Muscle of leg (tissue), 11 donors: Measurements from ENCODE around the gene HEATR5B. TPM values are rescaled to one million over a fixed set of nuclear protein-coding genes. Genes with fewer than 3 reads are reported as not detected.
"Not testable (repeated sequence)": the region's sequence is repeated elsewhere in the genome, so short reads cannot be mapped to it uniquely, and the experiment has no call there.

ENCODE experiments used
- DNase-seq: peaks from one replicate; pipeline ENCODE4 v3.0.0; 2013
- H3K27ac ChIP-seq: one replicate; pipeline ENCODE4 v1.5.1; 2013; ENCODE audit warnings: mild to moderate bottlenecking, low read length, control low read depth
- H3K27me3 ChIP-seq: one replicate; pipeline ENCODE4 v1.6.1; 2013; ENCODE audit warnings: low read length; ENCODE audit not compliant: control insufficient read depth, insufficient read depth
- H3K36me3 ChIP-seq: one replicate; pipeline ENCODE4 v1.6.1; 2013; ENCODE audit warnings: low read length; ENCODE audit not compliant: control insufficient read depth, insufficient read depth
- H3K4me1 ChIP-seq: one replicate; pipeline ENCODE4 v1.6.1; 2013; ENCODE audit warnings: low read length; ENCODE audit not compliant: control insufficient read depth, insufficient read depth
- H3K4me3 ChIP-seq: one replicate; pipeline ENCODE4 v1.5.1; 2013; ENCODE audit warnings: low read length, control low read depth
- H3K9me3 ChIP-seq: replicated peaks from 2 replicates; pipeline ENCODE4 v1.6.1; 2013; ENCODE audit warnings: low read depth, low read length; ENCODE audit not compliant: control insufficient read depth
- WGBS: methylation state at CpG from one replicate; pipeline ENCODE4 v1.1.5; 2013; ENCODE audit warnings: missing lambda C conversion rate; ENCODE audit not compliant: insufficient coverage; 5-methylcytosine and 5-hydroxymethylcytosine counted together
- polyA plus RNA-seq, 8 donors: library from polyadenylated mRNA; unstranded; fragments of 120-200 nt; gene quantifications; one replicate each; pipeline versions ENCODE4 v1.2.1 to v1.2.3, GENCODE V29; 2013; ENCODE audit warnings: inconsistent platforms in 1 of 8, low replicate concordance in 1 of 8; ENCODE audit not compliant: insufficient read length in 8 of 8, insufficient read depth in 1 of 8
- total RNA-seq: library from RNA; stranded (reverse); fragments of 120-200 nt; gene quantifications from one replicate; pipeline ENCODE4 v1.2.4, GENCODE V29; 2013

The HEATR5B gene
- total and polyA plus RNA-seq, 9 donors = 10.2 to 14.7 (median 11.5) TPM

DNA sequence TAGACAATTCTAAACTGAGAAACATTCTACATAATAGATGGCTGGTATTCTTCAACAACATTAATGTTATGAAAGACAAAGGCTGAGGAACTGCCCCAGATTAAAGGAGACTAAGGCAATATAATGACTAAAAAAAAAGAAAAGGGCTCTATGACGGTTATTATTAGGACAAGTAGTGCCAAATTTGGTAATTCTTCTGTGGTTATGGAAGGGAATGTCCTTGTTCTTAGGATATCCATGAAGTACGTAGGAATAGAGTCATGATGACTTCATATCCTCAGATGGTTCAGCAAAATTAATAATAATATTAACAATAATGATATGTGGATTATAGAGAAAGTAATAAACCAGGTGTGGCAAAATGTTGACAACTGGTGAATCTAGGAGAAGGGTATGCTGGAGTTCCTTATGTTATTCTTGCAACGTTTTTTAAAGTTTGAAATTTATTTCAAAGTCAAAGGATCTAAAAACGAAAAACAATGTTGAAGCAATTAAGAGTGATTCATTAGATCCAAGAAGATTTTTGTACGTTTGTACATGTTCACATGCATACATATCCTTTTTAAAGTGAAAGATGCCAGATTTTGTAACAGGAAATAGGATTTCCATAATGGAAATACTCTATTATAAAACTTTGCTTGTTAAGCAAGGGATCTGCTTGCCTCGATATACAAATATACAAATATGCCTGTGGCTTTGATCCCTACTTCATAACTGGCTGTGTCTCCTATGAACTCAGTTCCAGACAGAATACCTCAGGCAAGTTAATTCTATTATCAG, 90.1 kb downstream of the HEATR5B start:
- Histone ChIP-seq H3K36me3 (peaks cover 3% of the 10 kb centered on the region), H3K9me3 (no peaks in the 10 kb centered on the region), H3K27me3 (no peaks in the 10 kb centered on the region), H3K4me1 (no peaks in the 10 kb centered on the region), H3K27ac (no peak overlapping the region), H3K4me3 (no peak overlapping the region)
- no peak for DNase-seq
- 83% methylated on average over 1 of the region's 6 CpGs for WGBS

DNA sequence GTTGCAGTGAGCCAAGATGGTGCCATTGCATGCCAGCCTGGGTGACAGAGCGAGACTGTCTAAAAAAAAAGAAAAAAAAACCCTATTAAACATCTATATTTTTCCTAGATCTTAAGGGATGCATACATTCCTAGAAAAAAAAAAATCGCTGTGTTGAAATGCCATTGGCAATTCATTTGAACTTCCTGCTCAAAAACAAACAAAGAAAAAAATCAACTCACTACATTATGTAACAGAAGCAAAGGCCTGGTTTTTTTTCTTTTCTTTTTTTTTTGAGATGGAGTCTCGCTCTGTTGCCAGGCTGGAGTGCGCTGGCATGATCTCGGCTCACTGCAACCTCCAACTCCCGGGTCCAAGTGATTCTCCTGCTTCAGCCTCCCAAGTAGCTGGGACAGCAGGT, 96.2 kb downstream of the HEATR5B start:
- DNase-seq = no peak
- H3K4me1 ChIP-seq = no peaks in the 10 kb centered on the region
- no peak overlapping the region for H3K4me3 ChIP-seq
- WGBS = no CpG with 5 or more reads among the region's 6 CpGs
- H3K36me3 ChIP-seq = peaks cover 10% of the 10 kb centered on the region
- no peak overlapping the region for H3K27ac ChIP-seq
- H3K27me3 ChIP-seq = no peaks in the 10 kb centered on the region
- no peaks in the 10 kb centered on the region for H3K9me3 ChIP-seq

DNA sequence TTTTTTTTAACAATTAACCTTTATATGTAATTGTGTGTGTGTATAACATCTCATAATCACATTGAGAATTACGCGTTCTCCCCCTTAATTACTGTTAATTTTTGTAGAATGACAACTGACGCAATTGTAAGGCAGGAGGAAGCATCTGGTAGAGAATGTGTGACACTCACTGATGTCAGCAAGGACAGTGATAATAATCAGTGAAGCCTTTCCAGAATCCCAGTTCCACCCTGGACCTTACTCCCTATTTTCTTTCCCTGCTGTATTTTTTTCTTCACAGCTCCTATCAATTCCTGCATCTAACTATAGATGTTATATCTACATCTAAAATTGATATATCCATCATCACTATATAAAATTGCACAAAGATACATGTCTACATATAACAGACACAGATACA, 101.7 kb downstream of the HEATR5B start:
- Histone ChIP-seq H3K36me3 (peaks cover 15% of the 10 kb centered on the region), H3K4me1 (no peaks in the 10 kb centered on the region), H3K9me3 (peaks cover 3% of the 10 kb centered on the region), H3K27me3 (no peaks in the 10 kb centered on the region), H3K27ac (no peak overlapping the region), H3K4me3 (no peak overlapping the region)
- no peak for DNase-seq
- no CpG with 5 or more reads among the region's 3 CpGs for WGBS

DNA sequence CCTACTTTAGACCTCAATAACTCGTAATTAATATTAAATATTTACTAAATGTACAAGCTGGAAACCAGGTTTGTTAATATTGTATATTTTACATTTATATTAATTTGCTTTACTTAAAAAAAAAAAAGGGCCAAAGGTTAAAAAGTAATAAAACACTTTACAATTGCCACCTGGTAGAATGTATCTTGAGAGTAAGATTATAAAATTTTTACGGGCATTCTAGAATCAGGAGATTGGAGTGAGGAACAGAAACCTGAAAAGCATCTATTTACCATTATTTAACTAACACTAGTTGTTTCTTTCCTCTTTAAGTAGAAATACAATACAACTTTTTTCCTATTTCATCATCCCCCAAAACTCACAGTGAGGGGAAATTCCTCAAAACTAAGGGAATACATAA, 102.3 kb downstream of the HEATR5B start:
- peaks cover 12% of the 10 kb centered on the region for H3K36me3 ChIP-seq
- no CpG with 5 or more reads among the region's 2 CpGs for WGBS

DNA sequence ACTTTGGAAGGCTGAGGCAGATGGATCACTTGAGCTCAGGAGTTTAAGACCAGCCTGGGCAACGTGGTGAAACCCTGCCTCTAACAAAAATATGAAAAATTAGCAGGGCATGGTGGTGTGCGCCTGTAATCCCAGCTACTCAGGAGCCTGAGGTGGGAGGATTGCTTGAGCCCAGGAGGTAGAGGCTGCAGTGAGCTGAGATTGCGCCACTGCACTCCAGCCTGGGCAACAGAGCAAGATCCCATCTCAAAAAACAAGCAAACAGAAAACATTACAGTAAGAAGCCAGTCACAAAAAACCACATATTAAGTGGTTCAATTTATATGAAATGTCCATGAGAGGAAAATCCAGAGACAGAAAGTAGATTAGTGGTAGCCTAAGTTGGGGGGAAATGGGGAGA, 105.2 kb downstream of the HEATR5B start:
- not testable (repeated sequence) for DNase-seq, H3K27me3 ChIP-seq, H3K9me3 ChIP-seq, H3K27ac ChIP-seq, H3K36me3 ChIP-seq, H3K4me1 ChIP-seq, H3K4me3 ChIP-seq
- WGBS = 100% methylated on average over 1 of the region's 3 CpGs

More for the DNA sequence above, 102.3 kb downstream of the HEATR5B start:
- no peak overlapping the region for H3K4me3 ChIP-seq
- H3K27ac ChIP-seq = no peak overlapping the region
- no peaks in the 10 kb centered on the region for H3K27me3 ChIP-seq
- no peak for DNase-seq
- peaks cover 3% of the 10 kb centered on the region for H3K9me3 ChIP-seq
- no peaks in the 10 kb centered on the region for H3K4me1 ChIP-seq

DNA sequence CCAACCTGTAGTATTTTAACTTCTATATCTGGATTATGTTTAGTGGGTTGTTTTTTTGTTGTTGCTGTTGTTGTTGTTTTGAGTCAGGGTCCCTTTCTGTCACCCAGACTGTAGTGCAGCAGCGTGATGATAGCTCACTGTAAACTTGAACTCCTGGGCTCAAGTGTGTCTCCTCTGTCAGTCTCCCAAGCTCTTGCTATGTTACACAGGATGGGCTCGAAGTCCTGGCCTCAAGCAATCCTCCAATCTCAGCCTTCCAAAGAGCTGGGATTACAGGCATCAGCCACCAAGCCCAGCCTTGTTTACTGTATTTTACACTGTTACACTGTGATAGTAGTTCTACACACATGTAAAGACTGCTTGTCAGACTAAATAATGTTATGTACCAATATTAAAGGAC, 108.1 kb downstream of the HEATR5B start:
- no peak for DNase-seq
- Histone ChIP-seq H3K4me1 (no peaks in the 10 kb centered on the region), H3K36me3 (peaks cover 7% of the 10 kb centered on the region), H3K9me3 (peaks cover 3% of the 10 kb centered on the region), H3K4me3 (no peak overlapping the region), H3K27ac (no peak overlapping the region), H3K27me3 (no peaks in the 10 kb centered on the region)
- WGBS = 83% methylated on average over 1 of the region's 2 CpGs

DNA sequence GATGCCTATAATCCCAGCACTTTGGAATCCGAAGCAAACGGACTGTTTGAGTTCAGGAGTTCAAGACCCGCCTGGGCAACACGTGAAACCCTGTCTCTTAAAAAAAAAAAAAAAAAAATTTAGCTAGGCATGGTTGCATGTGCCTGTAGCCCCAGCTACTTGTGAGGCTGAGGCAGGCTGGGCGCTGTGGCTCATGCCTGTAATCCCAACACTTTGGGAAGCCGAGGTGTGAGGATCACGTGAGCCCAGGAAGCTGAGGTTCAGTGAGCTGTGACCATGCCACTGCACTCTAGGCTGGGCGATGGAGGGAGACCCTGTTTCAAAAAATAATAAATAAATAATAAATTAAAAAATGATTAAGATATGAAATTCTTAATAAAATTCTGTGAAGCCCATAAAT, 108.9 kb downstream of the HEATR5B start:
- no peak overlapping the region for H3K27ac ChIP-seq
- 86% methylated on average over 4 of the region's 8 CpGs for WGBS
- no peaks in the 10 kb centered on the region for H3K27me3 ChIP-seq
- DNase-seq = no peak
- H3K4me3 ChIP-seq = no peak overlapping the region
- no peaks in the 10 kb centered on the region for H3K4me1 ChIP-seq
- peaks cover 7% of the 10 kb centered on the region for H3K36me3 ChIP-seq
- H3K9me3 ChIP-seq = peaks cover 3% of the 10 kb centered on the region

DNA sequence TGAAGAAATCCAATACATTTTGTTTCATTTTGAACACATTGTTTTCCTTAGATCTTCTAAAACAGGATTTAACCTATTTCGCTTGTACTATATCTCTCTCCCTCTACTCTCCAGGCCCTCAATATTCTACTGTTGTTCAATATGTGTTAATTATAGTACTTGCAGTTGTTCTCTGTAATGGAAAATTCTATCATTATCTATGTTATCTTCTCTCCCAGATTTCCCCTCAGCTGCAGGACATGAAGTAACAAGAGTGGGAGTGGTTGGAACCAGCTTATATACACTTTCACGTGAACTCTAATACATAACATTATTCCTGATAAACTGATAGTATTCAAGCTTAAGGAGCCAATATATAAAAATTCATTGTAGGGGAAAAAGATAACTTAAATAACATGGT, 110.9 kb downstream of the HEATR5B start:
- H3K27me3 ChIP-seq = no peaks in the 10 kb centered on the region
- no peak overlapping the region for H3K4me3 ChIP-seq
- H3K36me3 ChIP-seq = no peaks in the 10 kb centered on the region
- peak; percentile 16 for DNase-seq
- no CpG with 5 or more reads among the region's 2 CpGs for WGBS
- H3K4me1 ChIP-seq = peaks cover 2% of the 10 kb centered on the region
- H3K9me3 ChIP-seq = peaks cover under 1% of the 10 kb centered on the region
- no peak overlapping the region for H3K27ac ChIP-seq

DNA sequence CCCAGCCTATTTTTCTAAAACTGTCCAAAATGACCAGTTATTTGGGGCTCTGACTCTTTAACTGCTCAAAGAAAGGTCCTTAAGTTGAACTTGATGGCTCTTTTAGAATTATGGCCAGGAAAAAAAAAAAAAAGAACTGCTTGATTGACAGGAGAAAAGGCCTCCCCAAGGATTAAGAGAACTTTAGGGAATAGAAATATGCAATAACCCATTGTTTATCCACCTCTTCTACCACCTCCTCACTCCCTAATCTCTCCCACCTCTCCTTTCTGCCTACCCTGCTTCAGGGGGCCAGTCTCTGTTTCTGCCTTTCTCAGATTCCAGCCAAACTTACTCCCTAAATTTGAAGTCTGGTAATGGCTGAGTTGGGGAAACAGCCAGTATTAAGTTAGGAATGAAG, 112.2 kb downstream of the HEATR5B start:
- H3K27me3 ChIP-seq = no peaks in the 10 kb centered on the region
- H3K9me3 ChIP-seq = no peaks in the 10 kb centered on the region
- H3K4me1 ChIP-seq = peaks cover 5% of the 10 kb centered on the region
- no peak overlapping the region for H3K4me3 ChIP-seq
- H3K36me3 ChIP-seq = no peaks in the 10 kb centered on the region
- DNase-seq = no peak
- H3K27ac ChIP-seq = no peak overlapping the region

DNA sequence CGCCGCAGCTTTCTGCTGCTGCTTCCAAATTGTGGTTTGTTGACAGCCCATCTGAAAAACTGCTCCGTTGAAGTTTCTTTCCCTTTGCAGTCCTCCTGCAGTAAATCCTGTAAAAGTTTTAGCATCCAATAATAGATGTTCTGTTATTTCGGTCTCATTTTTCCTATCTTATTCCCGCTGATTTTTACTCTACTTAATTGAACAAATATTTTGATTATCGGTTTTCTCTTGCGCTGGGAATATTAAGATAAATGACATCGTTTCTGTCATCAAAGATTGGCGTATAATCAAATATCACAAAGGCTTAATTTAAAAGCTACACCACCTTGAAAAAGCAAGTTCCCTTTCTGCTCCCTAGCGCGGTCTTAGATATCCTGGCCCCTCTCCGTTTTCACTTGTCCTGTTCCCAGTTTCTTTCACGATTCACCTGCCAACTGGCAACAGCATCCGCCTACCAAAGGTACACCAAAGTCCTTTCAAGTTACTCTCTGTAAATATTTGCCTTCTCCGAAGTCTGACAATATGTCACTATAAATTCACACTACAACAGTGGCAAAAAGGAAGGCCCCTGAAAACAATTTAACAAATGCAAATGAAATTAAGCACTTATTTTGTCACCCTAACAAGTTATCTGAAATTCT, 116.8 kb downstream of the HEATR5B start:
- peak; percentile 36 for DNase-seq
- peaks cover 10% of the 10 kb centered on the region for H3K4me1 ChIP-seq
- H3K36me3 ChIP-seq = no peaks in the 10 kb centered on the region
- peak overlapping the region; percentile 93 for H3K27ac ChIP-seq
- H3K9me3 ChIP-seq = no peaks in the 10 kb centered on the region
- WGBS = 31% methylated on average over 9 of the region's 15 CpGs
- H3K27me3 ChIP-seq = no peaks in the 10 kb centered on the region
- H3K4me3 ChIP-seq = peak overlapping the region; percentile 77
